Omental fat pad (tissue), 4 donors: Measurements from ENCODE around the gene VPS13C. TPM values are rescaled to one million over a fixed set of nuclear protein-coding genes. Genes with fewer than 3 reads are reported as not detected.

Experiments used
- ATAC-seq: fragments of 150-250 bp; one replicate; pipeline ENCODE4 v1.9.1; 2016; ENCODE audit warnings: mild to moderate bottlenecking, moderate library complexity; ENCODE audit not compliant: low FRiP score
- DNase-seq: peaks from one replicate; pipeline ENCODE4 v3.0.0-alpha.2; 2019; ENCODE audit warnings: low spot score
- CTCF ChIP-seq, 3 donors: fragments of 450-650 bp; IDR thresholded peaks; one replicate each; pipeline ENCODE4 v1.5.1; 2016 to 2017; ENCODE audit warnings: antibody characterized with exemption in 3 of 3, mild to moderate bottlenecking in 3 of 3, moderate library complexity in 2 of 3
- total RNA-seq, 4 donors: library from RNA; depleted of rRNA; stranded (reverse); fragments of >200 nt; gene quantifications; one replicate each; pipeline ENCODE4 v1.1.0, GENCODE V29; 2016

Gene VPS13C
- total RNA-seq, 4 donors from 2014 or later: 61.6 to 144 (median 75.8) TPM

DNA sequence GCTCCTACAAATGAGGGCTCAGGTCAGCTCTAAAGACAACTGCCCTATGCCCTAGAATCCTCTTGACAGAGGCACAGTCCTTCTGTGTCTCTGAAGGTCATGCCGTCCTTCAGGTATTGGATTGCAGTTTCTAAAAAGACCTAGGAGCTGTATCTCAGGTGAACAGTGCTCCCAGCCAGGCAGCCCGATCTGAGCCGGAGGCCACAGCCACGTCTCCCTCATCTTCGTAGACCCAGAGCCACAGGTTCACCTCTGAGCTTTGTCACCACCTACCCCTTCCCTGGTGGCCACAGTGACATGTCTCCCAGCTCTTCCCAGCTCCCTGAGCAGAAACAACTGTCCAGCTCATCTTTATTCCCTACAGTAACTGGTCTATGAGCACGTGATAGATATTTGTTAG, 228.0 kb downstream of the VPS13C start:
- TF ChIP-seq CTCF (IDR thresholded peaks at IDR 0.05): no peak
- ATAC-seq (no peak), DNase-seq (no peak)

GRCh38 chr15:61831505-61831921, 228.7 kb downstream of the VPS13C start:
- DNase-seq (no peak), ATAC-seq (no peak)
- no peak for TF ChIP-seq CTCF (IDR thresholded peaks at IDR 0.05)

GRCh38 chr15:61830536-61831330, 229.5 kb downstream of the VPS13C start:
- ATAC-seq (no peak), DNase-seq (no peak)
- no peak for TF ChIP-seq CTCF (IDR thresholded peaks at IDR 0.05)

DNA sequence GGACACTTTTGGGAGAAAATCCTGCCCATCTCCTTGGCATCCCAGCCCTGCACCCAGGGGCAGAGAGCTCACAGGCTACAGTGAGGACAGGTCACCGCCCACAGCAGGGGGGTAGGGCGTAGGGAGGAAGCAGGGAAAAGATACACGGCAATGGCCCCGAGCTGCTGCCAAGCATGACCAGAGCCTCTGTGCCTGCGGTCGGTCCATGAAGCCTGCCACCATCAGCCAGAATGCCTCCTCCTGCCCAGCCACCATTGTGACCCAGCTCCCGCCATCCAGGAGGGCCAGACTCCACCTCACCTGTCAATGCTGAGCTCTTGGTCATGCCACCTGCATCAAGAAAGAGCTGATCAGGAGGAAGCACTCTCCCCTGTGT, 230.7 kb downstream of the VPS13C start:
- DNase-seq (no peak), ATAC-seq (no peak)
- TF ChIP-seq CTCF (IDR thresholded peaks at IDR 0.05): no peak

DNA sequence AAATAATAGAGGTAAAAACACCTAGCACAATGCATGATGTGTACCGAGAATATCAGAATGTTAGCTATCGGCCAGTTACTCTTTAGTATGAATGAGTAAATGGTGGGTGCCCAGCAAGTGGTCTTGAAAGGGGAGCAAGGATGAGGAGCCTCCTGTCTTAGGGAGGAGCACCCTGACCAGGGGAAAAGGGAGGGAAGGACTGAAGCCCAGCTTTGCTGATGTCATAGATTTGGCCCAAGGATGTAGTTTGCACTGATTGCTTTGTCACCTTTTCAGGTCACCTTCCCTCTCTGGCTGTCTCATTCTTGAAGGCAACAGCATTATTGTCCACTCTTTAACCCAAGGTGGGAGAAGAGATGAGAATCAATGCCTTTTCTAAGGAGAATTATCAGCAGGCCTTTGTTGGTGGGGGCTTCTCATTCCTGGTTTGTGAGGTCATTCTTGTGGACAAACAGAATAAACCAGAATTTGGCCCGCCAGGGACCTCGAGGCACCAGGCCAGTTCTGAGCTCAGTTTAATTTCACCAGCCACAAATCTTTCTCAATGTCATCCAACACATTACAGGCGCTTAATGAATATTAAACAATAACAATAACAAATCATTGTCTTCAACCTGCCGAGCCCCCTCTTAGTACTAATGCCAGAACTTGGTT, 231.3 kb downstream of the VPS13C start:
- TF ChIP-seq CTCF (IDR thresholded peaks at IDR 0.05): no peak
- no peak for ATAC-seq
- DNase-seq: no peak

DNA sequence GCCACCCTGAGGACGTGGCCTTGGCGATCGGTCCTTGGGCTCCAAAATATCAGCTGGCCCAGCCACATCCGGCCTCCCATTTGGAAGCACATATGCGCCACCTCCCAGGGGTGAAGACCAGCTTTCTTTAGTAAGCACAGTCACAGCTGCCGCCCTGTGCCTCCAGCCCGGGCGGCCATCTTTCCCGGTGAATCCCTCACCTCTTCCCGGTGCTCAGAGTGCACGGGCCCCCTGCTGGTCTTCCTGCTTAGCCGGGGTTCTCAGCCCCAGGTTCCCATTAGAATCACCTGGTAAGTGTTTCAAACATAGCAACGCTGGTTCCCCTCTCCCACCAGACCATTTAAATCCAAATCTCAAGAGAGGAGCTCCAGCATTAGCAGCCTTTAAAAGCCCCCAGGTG, 232.2 kb downstream of the VPS13C start:
- TF ChIP-seq CTCF (IDR thresholded peaks at IDR 0.05): no peak
- DNase-seq (no peak), ATAC-seq (no peak)

- no peak for ATAC-seq
- no peak for TF ChIP-seq CTCF (IDR thresholded peaks at IDR 0.05)
- DNase-seq: no peak
Observed at GRCh38 chr15:61827131-61827530, 233.1 kb downstream of the VPS13C start.
